Fibroblast of lung (primary cell): ENCODE data around the gene RRP7A. TPM values are rescaled to one million over a fixed set of nuclear protein-coding genes. Genes with fewer than 3 reads are reported as not detected.

Source experiments
- DNase-seq, 2 donors: peaks; one replicate each; pipeline versions ENCODE4 v3.0.0 to v3.0.0-alpha.2; 2010; ENCODE audit warnings: low read depth in 2 of 2
- H2AFZ ChIP-seq: 2 replicates; pipeline ENCODE4 v1.5.1; 2012; ENCODE audit warnings: low read length, control low read depth, inconsistent platforms
- H3K27ac ChIP-seq: 2 replicates; pipeline ENCODE4 v1.5.1; 2011; ENCODE audit warnings: low read length, control low read depth; ENCODE audit not compliant: insufficient read depth
- H3K27me3 ChIP-seq: 2 replicates; pipeline ENCODE4 v1.5.1; 2011; ENCODE audit warnings: mild to moderate bottlenecking, low read length; ENCODE audit not compliant: control insufficient read depth, insufficient read depth
- H3K36me3 ChIP-seq: 2 replicates; pipeline ENCODE4 v1.5.1; 2011; ENCODE audit warnings: low read length; ENCODE audit not compliant: control insufficient read depth, insufficient read depth
- H3K4me1 ChIP-seq: 2 replicates; pipeline ENCODE4 v1.5.1; 2011; ENCODE audit warnings: low read length; ENCODE audit not compliant: control insufficient read depth, insufficient read depth; ENCODE audit errors: extremely low read depth
- H3K4me2 ChIP-seq: 2 replicates; pipeline ENCODE4 v1.5.1; 2011; ENCODE audit warnings: low read length, control low read depth; ENCODE audit not compliant: insufficient read depth; ENCODE audit errors: extremely low read depth
- H3K4me3 ChIP-seq, 4 experiments: fragments of 200-600 bp in 1 of 4; sonication (generic) in 1 of 4; replicated peaks in 1 of 4; 2 replicates each; pipeline ENCODE4 v1.5.1; 2011 to 2016; ENCODE audit warnings: low read length in 4 of 4, low read depth in 3 of 4, mild to moderate bottlenecking in 3 of 4, control low read depth in 2 of 4, inconsistent platforms in 1 of 4, mixed read lengths in 1 of 4; ENCODE audit not compliant: insufficient read depth in 1 of 4; ENCODE audit errors: control extremely low read depth in 1 of 4
- H3K79me2 ChIP-seq: 2 replicates; pipeline ENCODE4 v1.5.1; 2012; ENCODE audit warnings: mild to moderate bottlenecking, low read length, inconsistent platforms; ENCODE audit not compliant: control insufficient read depth, insufficient read depth
- H3K9ac ChIP-seq: 2 replicates; pipeline ENCODE4 v1.5.1; 2011; ENCODE audit warnings: mild to moderate bottlenecking, low read length, control low read depth; ENCODE audit not compliant: insufficient read depth
- H3K9me3 ChIP-seq: 2 replicates; pipeline ENCODE4 v1.5.1; 2012; ENCODE audit warnings: low read depth, low read length; ENCODE audit not compliant: control insufficient read depth, insufficient read depth
- H4K20me1 ChIP-seq: 2 replicates; pipeline ENCODE4 v1.5.1; 2011; ENCODE audit warnings: low read length; ENCODE audit not compliant: control insufficient read depth, insufficient read depth; ENCODE audit errors: extremely low read depth
- EZH2 ChIP-seq: IDR thresholded peaks from 2 replicates; pipeline ENCODE4 v1.5.1; 2012; ENCODE audit warnings: low read length, control low read depth, mild to moderate bottlenecking; ENCODE audit errors: missing control alignments
- polyA plus RNA-seq, 2 donors: library from polyadenylated mRNA; depleted of rRNA in 1 of 2; stranded (reverse) in 1 of 2; unstranded in 1 of 2; fragments of >200 nt; gene quantifications; 2 replicates each; pipeline ENCODE4 v1.2.1, GENCODE V29; 2011 to 2012; ENCODE audit warnings: missing spikeins in 1 of 2
- total RNA-seq: library from RNA; depleted of rRNA; stranded (reverse); fragments of >200 nt; gene quantifications from 2 replicates; pipeline ENCODE4 v1.2.1, GENCODE V29; 2014
- TF ChIP-seq, protein P1 (sequence below), 2 donors: IDR thresholded peaks in 1 of 2; conservative IDR thresholded peaks in 1 of 2; 1 replicate in 1 of 2; 2 replicates in 1 of 2; pipeline ENCODE4 v1.5.1; 2011 to 2012; ENCODE audit warnings: low read length in 2 of 2, control low read depth in 1 of 2, inconsistent platforms in 1 of 2, low read depth in 1 of 2, mild to moderate bottlenecking in 1 of 2

Gene RRP7A
- total and polyA plus RNA-seq, 2 donors (not counting 1 experiment from before 2014, with no cell fraction given), result 18.9 to 21.3 TPM

DNA sequence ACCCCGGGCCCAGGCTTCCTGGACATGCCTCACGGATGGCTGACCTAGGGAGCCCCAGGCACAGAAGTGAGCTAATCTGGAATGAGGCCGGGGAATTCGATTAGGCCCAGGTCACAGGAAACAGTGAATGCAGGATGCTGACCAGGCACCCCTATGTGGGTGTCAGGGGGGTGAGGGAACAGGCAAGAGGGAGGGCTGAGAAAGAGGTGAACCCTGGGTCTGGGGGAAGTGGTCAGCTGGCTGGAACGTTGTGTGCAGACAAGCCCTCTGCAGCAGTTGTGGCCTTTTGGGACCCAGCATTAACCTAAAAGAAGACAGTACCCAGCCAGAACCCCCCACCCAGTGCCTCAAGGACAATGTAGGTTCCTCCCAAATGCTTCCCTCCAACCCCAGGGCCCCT lies 42.3 kb upstream of the RRP7A start:
- Histone ChIP-seq H3K4me2 (no peak overlapping the region), H3K79me2 (no peaks in the 10 kb centered on the region), H2AFZ (no peak overlapping the region), H3K4me1 (no peaks in the 10 kb centered on the region), H3K36me3 (no peaks in the 10 kb centered on the region), H3K9ac (no peak overlapping the region), H3K27ac (no peak overlapping the region), H4K20me1 (no peaks in the 10 kb centered on the region), H3K27me3 (no peaks in the 10 kb centered on the region), H3K9me3 (no peaks in the 10 kb centered on the region), H3K4me3 (no peak overlapping the region)
- TF ChIP-seq EZH2, result no peak
- TF ChIP-seq, protein P1, sequence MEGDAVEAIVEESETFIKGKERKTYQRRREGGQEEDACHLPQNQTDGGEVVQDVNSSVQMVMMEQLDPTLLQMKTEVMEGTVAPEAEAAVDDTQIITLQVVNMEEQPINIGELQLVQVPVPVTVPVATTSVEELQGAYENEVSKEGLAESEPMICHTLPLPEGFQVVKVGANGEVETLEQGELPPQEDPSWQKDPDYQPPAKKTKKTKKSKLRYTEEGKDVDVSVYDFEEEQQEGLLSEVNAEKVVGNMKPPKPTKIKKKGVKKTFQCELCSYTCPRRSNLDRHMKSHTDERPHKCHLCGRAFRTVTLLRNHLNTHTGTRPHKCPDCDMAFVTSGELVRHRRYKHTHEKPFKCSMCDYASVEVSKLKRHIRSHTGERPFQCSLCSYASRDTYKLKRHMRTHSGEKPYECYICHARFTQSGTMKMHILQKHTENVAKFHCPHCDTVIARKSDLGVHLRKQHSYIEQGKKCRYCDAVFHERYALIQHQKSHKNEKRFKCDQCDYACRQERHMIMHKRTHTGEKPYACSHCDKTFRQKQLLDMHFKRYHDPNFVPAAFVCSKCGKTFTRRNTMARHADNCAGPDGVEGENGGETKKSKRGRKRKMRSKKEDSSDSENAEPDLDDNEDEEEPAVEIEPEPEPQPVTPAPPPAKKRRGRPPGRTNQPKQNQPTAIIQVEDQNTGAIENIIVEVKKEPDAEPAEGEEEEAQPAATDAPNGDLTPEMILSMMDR (conservative IDR thresholded peaks at IDR 0.05 in 1 of 2, IDR thresholded peaks at IDR 0.05 in 1 of 2; ENCODE audit: low read depth in 1 of 2, low read length in 2 of 2), result no peak
- DNase-seq, result no peak

DNA sequence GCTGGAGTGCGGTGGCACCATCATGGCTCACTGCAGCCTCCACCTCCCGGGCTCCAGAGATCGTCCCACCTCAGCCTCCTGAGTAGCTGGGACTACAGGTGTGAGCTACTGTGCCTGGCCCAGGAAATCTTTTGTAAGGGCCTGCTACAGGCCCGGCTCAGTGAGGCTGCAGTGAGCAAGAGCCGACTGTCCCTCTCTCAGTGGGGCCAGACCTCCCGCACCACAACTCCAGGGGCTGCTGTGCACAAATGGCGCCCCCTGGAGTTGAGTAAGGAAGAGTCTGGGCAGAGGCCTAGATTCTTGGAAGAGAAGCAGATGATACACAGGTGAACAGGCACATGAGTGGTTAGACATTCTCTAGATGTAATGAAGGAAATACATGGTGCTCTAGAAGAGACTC lies 41.2 kb upstream of the RRP7A start:
- Histone ChIP-seq H3K36me3 (no peaks in the 10 kb centered on the region), H4K20me1 (no peaks in the 10 kb centered on the region), H3K27ac (no peak overlapping the region), H3K27me3 (no peaks in the 10 kb centered on the region), H3K9ac (no peak overlapping the region), H3K9me3 (no peaks in the 10 kb centered on the region), H3K4me2 (no peak overlapping the region), H2AFZ (no peak overlapping the region), H3K4me1 (no peaks in the 10 kb centered on the region), H3K79me2 (no peaks in the 10 kb centered on the region), H3K4me3 (no peak overlapping the region)
- TF ChIP-seq, protein P1 (conservative IDR thresholded peaks at IDR 0.05 in 1 of 2, IDR thresholded peaks at IDR 0.05 in 1 of 2; ENCODE audit: low read depth in 1 of 2, low read length in 2 of 2), result peak; percentile 26 to 46
- TF ChIP-seq EZH2, result no peak
- no peak for DNase-seq

DNA sequence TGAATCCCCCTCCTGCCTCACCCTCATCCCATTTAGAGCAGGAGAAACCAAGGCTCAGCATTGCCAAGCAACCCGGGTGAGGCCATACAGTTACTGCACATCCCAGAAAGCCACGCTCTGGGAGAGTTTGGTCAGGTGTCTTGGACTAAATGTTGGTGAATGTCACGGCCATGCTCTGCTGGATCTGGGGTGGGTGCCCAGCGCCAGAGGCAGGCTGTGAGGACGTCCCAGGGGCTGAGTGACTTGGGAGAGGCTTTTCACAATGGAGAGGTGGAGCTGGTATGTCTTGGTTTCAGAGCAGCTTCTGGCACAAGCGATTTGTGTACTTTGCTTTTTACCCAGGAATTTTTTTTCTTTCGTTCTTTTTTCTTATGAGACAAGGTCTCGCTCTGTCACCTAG lies 40.8 kb upstream of the RRP7A start:
- TF ChIP-seq, protein P1 (conservative IDR thresholded peaks at IDR 0.05 in 1 of 2, IDR thresholded peaks at IDR 0.05 in 1 of 2; ENCODE audit: low read depth in 1 of 2, low read length in 2 of 2), result no peak
- no peak for TF ChIP-seq EZH2
- Histone ChIP-seq H3K4me3 (no peak overlapping the region), H4K20me1 (no peaks in the 10 kb centered on the region), H3K27me3 (no peaks in the 10 kb centered on the region), H2AFZ (no peak overlapping the region), H3K4me2 (no peak overlapping the region), H3K36me3 (no peaks in the 10 kb centered on the region), H3K9me3 (no peaks in the 10 kb centered on the region), H3K79me2 (no peaks in the 10 kb centered on the region), H3K9ac (no peak overlapping the region), H3K27ac (no peak overlapping the region), H3K4me1 (no peaks in the 10 kb centered on the region)
- no peak for DNase-seq
